BE2C (cell line): ENCODE results near the gene CDYL2.

ENCODE experiments used
- DNase-seq: peaks from one replicate; pipeline ENCODE4 v3.0.0-alpha.2; 2020
- H3K27me3 ChIP-seq: fragments of 250-450 bp; sonication (Bioruptor Pico); 2 replicates; pipeline ENCODE4 v1.5.1; 2020; ENCODE audit warnings: mild to moderate bottlenecking
- H3K36me3 ChIP-seq: fragments of 250-450 bp; sonication (Bioruptor Pico); 2 replicates; pipeline ENCODE4 v1.5.1; 2020; ENCODE audit warnings: mild to moderate bottlenecking
- H3K4me1 ChIP-seq: fragments of 250-450 bp; sonication (Bioruptor Pico); 2 replicates; pipeline ENCODE4 v1.5.1; 2020
- H3K4me3 ChIP-seq: 2 replicates; pipeline ENCODE4 v1.5.1; 2011; ENCODE audit warnings: low read depth, low read length
- H3K9me3 ChIP-seq: fragments of 250-450 bp; sonication (Bioruptor Pico); 2 replicates; pipeline ENCODE4 v1.5.1; 2020
- TF ChIP-seq, protein P1 (sequence below): IDR thresholded peaks from 2 replicates; pipeline ENCODE4 v1.5.1; 2012; ENCODE audit warnings: mild to moderate bottlenecking, low read depth, low read length

Gene CDYL2

DNA sequence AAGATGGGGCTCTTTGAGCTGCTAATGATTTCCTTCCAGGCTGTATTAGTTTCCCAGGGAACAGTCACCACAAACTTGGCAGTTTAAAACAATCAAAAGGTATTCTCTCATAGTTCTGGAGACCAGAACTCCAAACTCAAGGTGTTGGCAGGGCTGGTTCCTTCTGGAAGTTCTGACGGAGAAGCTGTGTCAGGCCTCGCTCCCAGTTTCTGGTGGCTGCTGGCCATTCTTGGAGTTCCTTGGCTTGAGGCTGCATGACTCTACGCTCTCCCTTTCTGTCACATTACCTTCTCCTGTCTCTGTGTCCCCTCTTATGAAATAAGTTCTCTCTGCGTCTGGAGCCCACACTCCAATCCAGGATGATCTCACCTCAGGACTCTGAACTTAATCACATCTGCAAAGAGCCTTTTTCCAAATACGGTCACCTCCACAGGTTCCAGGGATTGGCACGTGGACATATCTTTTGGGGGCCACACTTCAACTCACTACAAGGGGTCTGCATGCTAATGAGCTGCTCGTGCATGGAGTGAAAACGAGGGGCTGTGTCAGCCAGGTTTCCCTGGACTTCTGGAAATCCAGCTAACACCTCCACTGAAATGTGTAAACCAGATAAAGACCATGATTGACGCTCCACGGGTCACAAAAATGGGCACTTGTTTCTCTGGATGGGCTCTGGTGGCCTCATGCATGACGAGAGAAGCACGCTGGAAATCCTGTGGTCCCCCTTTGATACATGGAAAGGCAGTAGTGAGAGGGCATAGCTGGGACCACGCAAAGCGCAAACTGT lies 185.3 kb downstream of the CDYL2 start:
- TF ChIP-seq, protein P1, sequence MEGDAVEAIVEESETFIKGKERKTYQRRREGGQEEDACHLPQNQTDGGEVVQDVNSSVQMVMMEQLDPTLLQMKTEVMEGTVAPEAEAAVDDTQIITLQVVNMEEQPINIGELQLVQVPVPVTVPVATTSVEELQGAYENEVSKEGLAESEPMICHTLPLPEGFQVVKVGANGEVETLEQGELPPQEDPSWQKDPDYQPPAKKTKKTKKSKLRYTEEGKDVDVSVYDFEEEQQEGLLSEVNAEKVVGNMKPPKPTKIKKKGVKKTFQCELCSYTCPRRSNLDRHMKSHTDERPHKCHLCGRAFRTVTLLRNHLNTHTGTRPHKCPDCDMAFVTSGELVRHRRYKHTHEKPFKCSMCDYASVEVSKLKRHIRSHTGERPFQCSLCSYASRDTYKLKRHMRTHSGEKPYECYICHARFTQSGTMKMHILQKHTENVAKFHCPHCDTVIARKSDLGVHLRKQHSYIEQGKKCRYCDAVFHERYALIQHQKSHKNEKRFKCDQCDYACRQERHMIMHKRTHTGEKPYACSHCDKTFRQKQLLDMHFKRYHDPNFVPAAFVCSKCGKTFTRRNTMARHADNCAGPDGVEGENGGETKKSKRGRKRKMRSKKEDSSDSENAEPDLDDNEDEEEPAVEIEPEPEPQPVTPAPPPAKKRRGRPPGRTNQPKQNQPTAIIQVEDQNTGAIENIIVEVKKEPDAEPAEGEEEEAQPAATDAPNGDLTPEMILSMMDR: no peak
- H3K4me1 ChIP-seq: no peaks in the 10 kb centered on the region
- DNase-seq: no peak
- no peak overlapping the region for H3K4me3 ChIP-seq
- H3K9me3 ChIP-seq: peaks cover 3% of the 10 kb centered on the region
- no peaks in the 10 kb centered on the region for H3K36me3 ChIP-seq
- no peaks in the 10 kb centered on the region for H3K27me3 ChIP-seq

DNA sequence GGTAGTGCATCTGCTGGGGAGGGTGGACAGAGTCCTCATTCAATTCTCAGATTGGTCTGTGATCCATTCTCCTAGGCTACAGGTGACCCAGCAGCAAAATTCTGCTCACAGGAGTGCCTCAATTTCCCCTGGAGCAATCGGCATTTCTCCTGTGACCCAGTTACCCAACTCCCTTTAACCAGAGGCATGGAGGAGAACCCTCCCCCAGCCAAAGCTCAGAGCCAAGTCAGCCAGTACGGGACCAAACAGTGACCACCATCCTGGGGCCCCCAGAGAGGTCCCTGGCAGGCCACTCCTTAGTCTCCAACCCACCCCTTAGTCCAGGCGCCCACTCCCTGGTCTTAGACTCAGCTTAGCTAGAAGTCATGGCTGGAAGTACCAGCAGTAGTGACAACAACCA lies 188.0 kb downstream of the CDYL2 start:
- TF ChIP-seq, protein P1: no peak
- Histone ChIP-seq H3K36me3 (no peaks in the 10 kb centered on the region), H3K4me3 (no peak overlapping the region), H3K4me1 (no peaks in the 10 kb centered on the region), H3K27me3 (no peaks in the 10 kb centered on the region), H3K9me3 (no peaks in the 10 kb centered on the region; the same call in 1 of the 2 replicates)
- DNase-seq: no peak

DNA sequence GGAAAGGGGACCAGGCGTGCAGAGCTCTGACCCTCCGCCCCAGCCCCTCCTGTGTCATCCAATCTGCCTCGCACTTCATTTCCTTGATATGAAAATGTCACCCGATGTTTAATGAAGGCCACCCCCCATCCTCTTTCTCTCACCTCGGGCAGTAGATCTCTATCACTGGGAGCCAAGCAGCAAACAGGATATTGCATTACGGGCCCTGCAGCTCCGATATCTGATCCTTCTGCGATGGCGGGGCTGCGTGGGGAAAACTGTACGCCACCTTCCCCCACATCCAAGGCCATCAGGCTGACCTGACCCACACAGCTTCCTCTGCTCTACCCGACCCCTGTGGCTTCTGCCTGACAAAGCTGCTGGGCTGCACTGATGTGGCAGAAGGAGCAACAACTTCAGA lies 188.7 kb downstream of the CDYL2 start:
- Histone ChIP-seq H3K27me3 (no peaks in the 10 kb centered on the region), H3K4me1 (no peaks in the 10 kb centered on the region)

DNA sequence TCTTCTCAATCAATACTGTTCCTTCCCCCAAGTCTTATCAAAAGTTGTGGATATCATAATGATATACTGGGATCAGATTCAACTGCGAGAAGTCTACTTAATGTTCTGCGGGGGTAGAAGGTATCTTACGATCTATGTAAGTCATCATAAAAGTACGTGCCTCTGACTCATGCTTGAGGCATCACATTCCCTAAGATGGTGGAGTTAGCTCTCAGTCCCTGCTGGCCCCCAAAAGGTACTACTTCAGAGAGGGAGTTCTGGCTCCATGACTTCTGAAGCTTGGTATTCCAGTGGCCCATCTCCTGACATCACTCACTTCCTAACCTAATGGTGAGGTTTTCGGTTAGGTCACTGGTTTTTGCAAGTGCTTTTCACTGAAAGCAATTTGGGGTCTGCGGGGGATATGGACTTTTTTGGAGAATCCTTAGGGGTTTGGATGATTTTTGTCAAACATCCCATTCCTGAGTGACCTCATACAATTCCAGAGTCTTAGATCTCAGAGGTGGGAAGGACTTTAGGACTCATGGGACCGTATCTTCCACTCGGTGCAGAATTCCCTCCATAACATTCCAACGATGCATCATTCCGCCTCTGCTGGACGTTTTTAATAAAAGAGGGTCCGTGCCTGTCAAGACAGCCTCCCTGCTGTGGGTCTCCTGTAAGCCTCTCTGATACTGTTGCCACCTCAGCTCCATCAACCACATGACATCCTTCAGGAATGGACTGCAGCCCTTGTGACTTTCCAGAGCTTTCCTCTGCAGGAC lies 189.3 kb downstream of the CDYL2 start:
- no peaks in the 10 kb centered on the region for H3K27me3 ChIP-seq
- no peaks in the 10 kb centered on the region for H3K36me3 ChIP-seq
- H3K4me1 ChIP-seq: no peaks in the 10 kb centered on the region
- H3K4me3 ChIP-seq: no peak overlapping the region
- no peaks in the 10 kb centered on the region; the same call in 1 of the 2 replicates for H3K9me3 ChIP-seq
- no peak for DNase-seq
- TF ChIP-seq, protein P1: no peak

More for the DNA sequence above, 188.7 kb downstream of the CDYL2 start:
- H3K9me3 ChIP-seq: no peaks in the 10 kb centered on the region; the same call in 1 of the 2 replicates
- no peak for DNase-seq
- no peaks in the 10 kb centered on the region for H3K36me3 ChIP-seq
- H3K4me3 ChIP-seq: no peak overlapping the region
- TF ChIP-seq, protein P1: no peak

DNA sequence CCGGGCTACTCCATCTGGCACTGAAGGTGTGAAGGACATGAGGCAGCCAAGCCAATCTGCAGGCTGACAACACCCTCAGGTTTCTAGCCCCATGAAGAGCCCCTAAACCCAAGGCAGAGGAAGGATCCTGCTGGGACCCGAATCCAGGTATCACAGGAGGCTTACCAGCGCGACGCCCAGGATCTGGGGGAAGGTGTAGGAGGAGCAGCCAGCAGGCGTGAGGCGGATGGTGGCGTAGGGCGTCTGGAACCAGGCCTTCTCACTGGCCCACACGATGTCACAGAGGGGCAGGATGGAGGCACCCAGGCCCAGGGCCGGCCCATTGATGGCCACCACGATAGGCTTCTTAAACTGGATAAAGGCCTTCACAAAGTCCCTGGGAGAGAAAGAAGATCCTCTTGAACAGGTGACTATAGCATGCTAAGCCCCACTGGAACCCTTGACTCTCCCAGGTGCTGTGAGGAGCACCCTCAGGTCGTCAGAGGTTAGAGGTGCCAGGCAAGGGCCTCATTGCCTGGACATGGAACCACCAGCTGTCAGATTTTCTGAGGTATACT lies 191.9 kb downstream of the CDYL2 start:
- no peak for DNase-seq
- Histone ChIP-seq H3K9me3 (no peaks in the 10 kb centered on the region), H3K4me3 (no peak overlapping the region), H3K27me3 (no peaks in the 10 kb centered on the region), H3K36me3 (no peaks in the 10 kb centered on the region), H3K4me1 (no peaks in the 10 kb centered on the region)
- TF ChIP-seq, protein P1: no peak
